ENCODE measurements around the gene FAM120A. TPM values are rescaled to one million over a fixed set of nuclear protein-coding genes. Genes with fewer than 3 reads are reported as not detected.
A peak's percentile ranks its signal among the peaks of the same experiment; 100 is the strongest.

The FAM120A gene
- total and polyA plus RNA-seq, 2 of the 13 experiments (the other 11 are each of a cell fraction or from before 2014, with no cell fraction given): 41.3 to 44.4 TPM

DNA sequence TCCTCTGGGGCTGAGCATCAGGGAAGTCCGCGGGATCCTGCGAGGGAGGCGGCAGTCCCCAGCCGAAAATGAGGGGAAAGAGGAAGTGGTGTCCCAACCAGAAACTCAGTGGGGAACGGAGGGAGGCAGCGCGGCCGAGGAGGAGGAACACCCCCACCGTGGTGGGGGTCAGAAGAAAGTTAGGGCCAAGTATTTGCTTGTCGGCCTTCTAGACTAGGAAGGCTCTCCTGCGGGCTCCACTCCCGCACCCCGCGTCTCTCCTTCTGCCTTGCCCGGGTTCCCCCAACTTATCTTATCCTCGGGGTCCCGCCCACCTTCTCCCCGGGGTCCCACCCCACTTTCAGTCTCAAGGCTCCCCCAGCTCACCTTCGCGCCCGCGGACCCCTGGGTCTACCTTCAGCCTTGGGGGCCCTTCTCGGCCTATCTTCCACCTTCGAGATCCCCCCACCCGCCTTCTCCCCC lies 124.3 kb downstream of the FAM120A start (continued):
- TF ChIP-seq, protein P1, sequence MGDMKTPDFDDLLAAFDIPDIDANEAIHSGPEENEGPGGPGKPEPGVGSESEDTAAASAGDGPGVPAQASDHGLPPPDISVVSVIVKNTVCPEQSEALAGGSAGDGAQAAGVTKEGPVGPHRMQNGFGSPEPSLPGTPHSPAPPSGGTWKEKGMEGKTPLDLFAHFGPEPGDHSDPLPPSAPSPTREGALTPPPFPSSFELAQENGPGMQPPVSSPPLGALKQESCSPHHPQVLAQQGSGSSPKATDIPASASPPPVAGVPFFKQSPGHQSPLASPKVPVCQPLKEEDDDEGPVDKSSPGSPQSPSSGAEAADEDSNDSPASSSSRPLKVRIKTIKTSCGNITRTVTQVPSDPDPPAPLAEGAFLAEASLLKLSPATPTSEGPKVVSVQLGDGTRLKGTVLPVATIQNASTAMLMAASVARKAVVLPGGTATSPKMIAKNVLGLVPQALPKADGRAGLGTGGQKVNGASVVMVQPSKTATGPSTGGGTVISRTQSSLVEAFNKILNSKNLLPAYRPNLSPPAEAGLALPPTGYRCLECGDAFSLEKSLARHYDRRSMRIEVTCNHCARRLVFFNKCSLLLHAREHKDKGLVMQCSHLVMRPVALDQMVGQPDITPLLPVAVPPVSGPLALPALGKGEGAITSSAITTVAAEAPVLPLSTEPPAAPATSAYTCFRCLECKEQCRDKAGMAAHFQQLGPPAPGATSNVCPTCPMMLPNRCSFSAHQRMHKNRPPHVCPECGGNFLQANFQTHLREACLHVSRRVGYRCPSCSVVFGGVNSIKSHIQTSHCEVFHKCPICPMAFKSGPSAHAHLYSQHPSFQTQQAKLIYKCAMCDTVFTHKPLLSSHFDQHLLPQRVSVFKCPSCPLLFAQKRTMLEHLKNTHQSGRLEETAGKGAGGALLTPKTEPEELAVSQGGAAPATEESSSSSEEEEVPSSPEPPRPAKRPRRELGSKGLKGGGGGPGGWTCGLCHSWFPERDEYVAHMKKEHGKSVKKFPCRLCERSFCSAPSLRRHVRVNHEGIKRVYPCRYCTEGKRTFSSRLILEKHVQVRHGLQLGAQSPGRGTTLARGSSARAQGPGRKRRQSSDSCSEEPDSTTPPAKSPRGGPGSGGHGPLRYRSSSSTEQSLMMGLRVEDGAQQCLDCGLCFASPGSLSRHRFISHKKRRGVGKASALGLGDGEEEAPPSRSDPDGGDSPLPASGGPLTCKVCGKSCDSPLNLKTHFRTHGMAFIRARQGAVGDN (CRISPR knock-in tag; IDR thresholded peaks at IDR 0.05): peak; percentile 6; the same call in 1 of the 2 replicates
- TF ChIP-seq ZFY (CRISPR knock-in tag; IDR thresholded peaks at IDR 0.05): peak; percentile 33; the same call in 1 of the 2 replicates

DNA sequence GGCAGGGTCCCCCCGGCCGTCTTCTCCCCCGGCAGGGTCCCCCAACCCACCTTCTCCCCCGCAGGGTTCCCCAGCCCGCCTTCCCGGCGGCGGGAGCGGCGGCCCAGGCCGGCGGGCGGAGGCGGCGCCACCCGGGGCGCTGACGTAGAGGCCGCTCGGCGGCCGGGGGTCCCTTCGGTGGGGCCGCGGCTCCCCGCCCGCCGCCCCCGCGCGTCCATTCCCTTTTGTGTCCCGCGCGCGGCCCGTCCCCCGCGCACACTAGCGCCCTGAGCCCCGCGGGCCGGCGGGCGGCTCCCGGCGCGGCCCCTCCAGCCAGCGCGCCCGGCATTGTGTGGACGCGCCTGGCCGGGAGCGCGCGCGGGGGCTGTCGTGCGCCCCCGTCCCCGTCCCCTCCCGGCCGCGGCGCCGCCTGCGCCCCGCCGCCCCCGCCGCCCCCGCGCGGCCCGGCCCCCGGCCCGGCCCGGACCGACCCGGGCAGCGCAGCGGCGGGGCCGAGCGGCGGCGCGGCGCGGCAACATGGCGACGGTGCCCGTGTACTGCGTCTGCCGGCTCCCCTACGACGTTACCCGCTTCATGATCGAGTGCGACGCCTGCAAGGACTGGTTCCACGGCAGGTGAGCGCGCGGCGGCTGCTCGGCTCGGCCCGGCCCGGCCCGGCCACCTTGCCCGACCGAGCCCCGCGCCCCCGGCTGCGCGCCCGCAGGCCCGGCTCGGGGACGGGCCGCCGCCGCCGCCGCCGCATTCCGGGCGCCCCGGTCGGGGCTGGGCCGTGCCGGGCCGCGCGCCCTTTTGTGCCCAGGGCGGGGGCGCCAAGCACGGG lies 125.0 kb downstream of the FAM120A start, which contains the start of gene PHF2:
PHF2 (plus strand) TSS at position 327 of the 820 bp plus-strand sequence; CDS start at position 517, 190 bp downstream.
- in situ Hi-C loops (cut with HindIII; ENCODE audit: extremely low pct_ligation_motif_present, low pct_unique_long_range_greater_than_20kb) (no loop called here), intact Hi-C loops (cut with micrococcal nuclease; ENCODE audit: unreplicated experiment) (no loop called here)
- 0% methylated on average over 3 of the region's 140 CpGs for WGBS (ENCODE audit: low lambda C conversion rate)
- Histone ChIP-seq H3K9ac (ENCODE audit: insufficient read depth, low read depth, low read length) (peak within 1 kb of the TSS; percentile 89), H4K20me1 (ENCODE audit: insufficient read depth, low read length) (peaks cover 19% of the 10 kb centered on the region), H3K4me2 (ENCODE audit: low read depth, low read length) (peak within 1 kb of the TSS; percentile 92), H3K4me3 (replicated peaks in 1 of 3; ENCODE audit: insufficient read depth in 1 of 3, low read depth in 2 of 3, low read length in 3 of 3) (peak within 1 kb of the TSS; percentile 82 to 94 (median 83)), H3K36me3 (replicated peaks in 1 of 2; ENCODE audit: control insufficient read depth in 1 of 2, insufficient read depth in 2 of 2, low read length in 2 of 2) (no peaks in the 10 kb centered on the region), H3K27ac (ENCODE audit: extremely low read length, insufficient read depth, low read length) (peak within 1 kb of the TSS; percentile 58), H3K27me3 (ENCODE audit: control insufficient read depth in 1 of 2, insufficient read depth in 2 of 2, low read length in 2 of 2) (no peaks in the 10 kb centered on the region; a peak in 1 of 5 replicates), H3K79me2 (ENCODE audit: insufficient read depth, low read length) (peaks cover 23% of the 10 kb centered on the region), H3K9me3 (ENCODE audit: low read length) (peaks cover under 1% of the 10 kb centered on the region; the same call in 1 of the 2 replicates), H3K4me1 (ENCODE audit: insufficient read depth, low read length) (peaks cover 48% of the 10 kb centered on the region), H2AFZ (ENCODE audit: low read length) (peak within 1 kb of the TSS; percentile 54)
- DNase-seq (ENCODE audit: low spot score): no peak
- no TSS peak for BruUV-seq (replicated peaks)
- ChIA-PET POLR2A (interaction anchor here (1.5 to 2.3 kb wide), 2 partner anchors 10 kb away, joined by 8 to 11 read pairs; no protein-coding TSS in a partner anchor), CTCF (ENCODE audit: low intra/inter-chr PET ratio, low total read pairs) (interaction anchor here (0.8 kb wide), 1 partner anchor 10 kb away, joined by 3 read pairs; no protein-coding TSS in a partner anchor)
- no peak for FAIRE-seq
- ATAC-seq: no peak
- TF ChIP-seq YY1 (IDR thresholded peaks at IDR 0.05; ENCODE audit: insufficient read depth, insufficient replicate concordance, low read depth, low read length) (peak; percentile 69), SMARCC2 (IDR thresholded peaks at IDR 0.05) (no peak), ZFY (CRISPR knock-in tag; IDR thresholded peaks at IDR 0.05) (peak; percentile 27), HMGA1 (CRISPR knock-in tag; conservative IDR thresholded peaks at IDR 0.05) (no peak), SMYD3 (CRISPR knock-in tag; IDR thresholded peaks at IDR 0.05) (no peak), SUZ12 (IDR thresholded peaks at IDR 0.05; ENCODE audit: low read depth, low read length) (no peak), ZNF350 (CRISPR knock-in tag; IDR thresholded peaks at IDR 0.05; ENCODE audit: borderline replicate concordance, low read depth) (no peak), PHF8 (CRISPR knock-in tag; IDR thresholded peaks at IDR 0.05) (0 out of 2 replicates have a peak, but pooled peaks have one; percentile 41), DNMT1 (CRISPR knock-in tag; IDR thresholded peaks at IDR 0.05) (no peak), TAF1 (CRISPR knock-in tag; IDR thresholded peaks at IDR 0.05) (0 out of 2 replicates have a peak, but pooled peaks have one; percentile 27), POLR2G (IDR thresholded peaks at IDR 0.05; ENCODE audit: low read depth, low read length) (peak; percentile 45; the same call in 1 of the 2 replicates)
- TF ChIP-seq, protein P2, sequence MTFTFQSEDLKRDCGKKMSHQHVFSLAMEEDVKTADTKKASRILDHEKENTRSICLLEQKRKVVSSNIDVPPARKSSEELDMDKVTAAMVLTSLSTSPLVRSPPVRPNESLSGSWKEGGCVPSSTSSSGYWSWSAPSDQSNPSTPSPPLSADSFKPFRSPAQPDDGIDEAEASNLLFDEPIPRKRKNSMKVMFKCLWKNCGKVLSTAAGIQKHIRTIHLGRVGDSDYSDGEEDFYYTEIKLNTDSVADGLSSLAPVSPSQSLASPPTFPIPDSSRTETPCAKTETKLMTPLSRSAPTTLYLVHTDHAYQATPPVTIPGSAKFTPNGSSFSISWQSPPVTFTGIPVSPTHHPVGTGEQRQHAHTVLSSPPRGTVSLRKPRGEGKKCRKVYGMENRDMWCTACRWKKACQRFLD (CRISPR knock-in tag; IDR thresholded peaks at IDR 0.05; ENCODE audit: borderline replicate concordance): no peak
- TF ChIP-seq, protein P3, sequence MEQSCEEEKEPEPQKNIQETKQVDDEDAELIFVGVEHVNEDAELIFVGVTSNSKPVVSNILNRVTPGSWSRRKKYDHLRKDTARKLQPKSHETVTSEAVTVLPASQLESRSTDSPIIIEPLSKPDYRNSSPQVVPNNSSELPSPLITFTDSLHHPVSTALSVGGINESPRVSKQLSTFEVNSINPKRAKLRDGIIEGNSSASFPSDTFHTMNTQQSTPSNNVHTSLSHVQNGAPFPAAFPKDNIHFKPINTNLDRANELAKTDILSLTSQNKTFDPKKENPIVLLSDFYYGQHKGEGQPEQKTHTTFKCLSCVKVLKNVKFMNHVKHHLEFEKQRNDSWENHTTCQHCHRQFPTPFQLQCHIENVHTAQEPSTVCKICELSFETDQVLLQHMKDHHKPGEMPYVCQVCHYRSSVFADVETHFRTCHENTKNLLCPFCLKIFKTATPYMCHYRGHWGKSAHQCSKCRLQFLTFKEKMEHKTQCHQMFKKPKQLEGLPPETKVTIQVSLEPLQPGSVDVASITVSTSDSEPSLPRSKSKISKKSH (CRISPR knock-in tag; IDR thresholded peaks at IDR 0.05; ENCODE audit: borderline replicate concordance): no peak

Measured in HepG2 (cell line).